HS-27A (cell line): ENCODE results near the gene PTH1R.

Source experiments
- DNase-seq: peaks from one replicate; pipeline ENCODE4 v3.0.0-alpha.2; 2012; ENCODE audit warnings: low read depth, missing footprints

The PTH1R gene

DNA sequence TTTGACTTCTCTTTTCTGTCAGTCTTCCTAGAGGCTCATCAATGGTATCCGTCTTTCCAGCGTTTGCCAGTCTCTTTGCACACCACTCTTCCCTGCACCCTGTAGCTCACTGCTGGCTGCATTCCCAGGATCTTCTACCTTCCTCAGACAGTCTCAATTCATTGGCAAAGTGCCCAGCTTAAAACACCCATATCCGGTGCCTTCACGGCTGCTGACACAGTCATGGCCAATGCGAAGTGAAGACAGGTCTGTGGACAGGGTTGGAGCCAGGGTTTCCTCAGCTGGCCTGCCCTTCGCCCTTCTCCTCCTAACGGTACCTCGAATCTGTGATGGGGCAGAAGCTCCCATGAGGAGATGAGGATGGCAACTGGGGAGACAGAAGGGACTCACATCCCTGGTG lies 36.1 kb downstream of the PTH1R start:
- no peak for DNase-seq

DNA sequence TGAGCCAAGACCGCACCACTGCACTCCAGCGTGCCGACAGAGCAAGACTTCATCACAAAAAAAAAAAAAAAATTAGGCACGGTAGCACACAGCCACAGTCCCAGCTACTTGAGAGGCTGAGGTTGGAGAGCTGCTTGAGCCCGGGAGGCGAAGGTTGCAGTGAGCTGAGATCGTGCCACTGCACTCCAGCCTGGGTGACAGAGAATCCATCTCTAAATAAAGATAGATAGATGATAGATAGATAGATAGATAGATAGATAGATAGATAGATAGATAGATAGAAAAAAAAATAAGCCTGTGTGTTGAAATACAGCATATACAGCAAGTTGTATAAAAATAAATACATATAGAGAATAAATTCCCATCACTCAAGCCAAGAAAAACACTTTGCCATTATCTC lies 37.3 kb downstream of the PTH1R start:
- no peak for DNase-seq

DNA sequence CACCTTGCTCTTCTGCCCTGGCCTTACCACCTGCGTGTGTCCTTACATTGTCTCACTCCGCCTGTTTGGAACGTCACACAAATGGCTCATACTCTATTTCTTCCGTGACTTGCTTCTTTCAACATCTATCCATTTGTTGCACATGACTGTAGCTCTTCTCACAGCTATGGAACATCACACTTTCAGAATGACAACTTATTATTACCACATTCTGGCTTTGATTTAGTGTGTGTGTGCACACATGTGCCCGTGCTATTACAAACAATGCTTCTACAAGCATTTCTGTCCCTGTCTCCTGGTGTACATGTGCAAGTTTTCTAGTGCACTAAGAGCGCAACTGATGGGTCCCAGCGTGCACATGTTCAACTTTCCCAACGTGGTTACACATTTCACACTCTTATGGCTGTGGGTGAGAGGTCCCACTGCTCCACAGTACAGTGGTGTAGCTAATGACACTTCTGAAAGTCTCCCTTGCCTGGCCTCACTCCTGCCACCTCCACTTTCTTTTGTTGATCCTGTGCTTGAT lies 37.8 kb downstream of the PTH1R start:
- DNase-seq = no peak

DNA sequence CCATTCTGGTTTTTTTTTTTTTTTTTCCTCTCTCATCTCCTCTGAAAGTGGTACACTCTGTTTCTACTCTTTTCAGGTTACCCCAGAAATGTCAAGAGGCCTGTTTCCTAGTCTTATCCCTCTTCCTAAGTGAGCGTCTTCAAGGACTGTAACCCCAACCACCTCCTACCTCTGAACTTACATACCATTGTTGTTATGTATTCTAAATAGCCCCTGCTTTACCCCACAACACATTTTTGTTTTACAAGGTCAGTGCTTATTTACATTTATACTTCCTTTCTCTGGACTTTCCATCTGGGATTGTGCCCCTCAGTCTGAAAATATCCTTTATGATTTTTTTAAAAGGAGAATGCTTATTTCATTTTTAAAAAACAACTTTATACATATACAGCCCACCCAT lies 38.8 kb downstream of the PTH1R start:
- no peak for DNase-seq

DNA sequence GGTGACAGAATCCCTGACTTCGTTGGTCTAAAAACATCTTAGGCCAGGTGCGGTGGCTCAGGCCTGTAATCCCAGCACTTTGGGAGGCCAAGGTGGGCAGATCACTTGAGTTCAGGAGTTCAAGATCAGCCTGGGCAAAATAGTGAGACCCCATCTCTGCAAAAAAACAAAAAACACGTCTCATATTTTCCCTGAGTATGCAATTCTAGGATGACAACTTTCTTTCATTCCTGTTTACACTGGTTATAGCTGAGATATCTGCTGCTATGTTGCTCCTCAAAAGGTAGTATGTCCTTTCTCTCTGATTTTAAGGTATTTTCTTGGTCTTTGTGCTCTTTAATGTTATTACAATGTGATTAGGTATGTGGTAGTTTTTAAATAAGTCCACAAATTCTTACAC lies 39.3 kb downstream of the PTH1R start:
- no peak for DNase-seq

DNA sequence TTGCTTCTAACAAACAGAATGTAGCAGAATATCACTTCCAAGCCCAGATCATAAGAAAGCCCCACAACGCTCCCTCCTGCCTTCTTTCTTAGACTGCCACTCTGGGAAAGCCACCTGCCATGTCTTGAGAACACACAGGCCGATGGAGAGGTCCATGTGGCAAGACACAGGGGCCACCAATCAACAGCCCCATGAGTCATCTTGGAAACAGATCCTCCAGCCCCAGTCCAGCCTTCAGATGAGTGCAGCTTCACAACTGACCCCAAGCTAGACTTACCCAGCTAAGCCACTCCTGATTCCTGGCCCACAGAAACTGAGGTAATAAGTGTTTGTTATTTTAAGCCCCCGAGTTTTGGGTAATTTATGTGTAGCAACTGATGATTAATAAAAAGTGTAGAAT lies 39.7 kb downstream of the PTH1R start:
- no peak for DNase-seq

DNA sequence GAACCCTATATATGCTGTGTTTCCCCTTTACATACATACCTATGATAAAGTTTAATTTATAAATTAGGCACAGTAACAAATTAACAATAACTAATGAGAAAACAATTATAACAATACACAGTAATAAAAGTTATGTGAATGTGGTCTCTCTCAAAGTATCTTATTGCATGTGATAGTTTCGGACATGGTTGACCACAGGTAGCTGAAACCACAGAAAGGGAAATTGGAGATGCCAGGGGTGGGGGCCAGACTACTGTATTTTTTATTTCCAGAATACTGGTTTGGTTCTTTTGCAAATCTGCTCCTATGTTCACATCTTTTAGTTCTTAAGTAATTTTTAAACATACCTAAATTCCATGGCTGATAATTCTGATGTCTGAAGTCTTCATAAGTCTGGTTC lies 40.7 kb downstream of the PTH1R start:
- no peak for DNase-seq

DNA sequence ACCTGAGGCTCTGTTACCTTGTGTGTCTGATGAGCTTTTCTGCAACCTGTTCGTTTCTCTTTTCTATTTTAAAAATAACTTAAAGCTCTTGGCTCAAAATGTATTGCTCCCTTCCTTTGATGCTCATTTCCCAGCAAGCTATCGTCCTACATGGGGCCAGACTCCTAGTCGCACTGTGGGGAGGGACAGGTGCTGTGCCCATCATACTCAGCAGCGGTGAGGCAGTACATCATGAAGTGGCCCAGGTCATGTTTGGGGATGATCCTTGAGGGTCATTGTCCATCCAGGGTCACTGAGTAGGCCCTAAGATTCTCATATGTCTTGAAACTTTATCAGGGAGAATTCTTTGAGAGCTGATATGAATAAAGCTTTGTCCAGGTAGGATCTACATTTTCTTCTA lies 41.1 kb downstream of the PTH1R start:
- DNase-seq = no peak

DNA sequence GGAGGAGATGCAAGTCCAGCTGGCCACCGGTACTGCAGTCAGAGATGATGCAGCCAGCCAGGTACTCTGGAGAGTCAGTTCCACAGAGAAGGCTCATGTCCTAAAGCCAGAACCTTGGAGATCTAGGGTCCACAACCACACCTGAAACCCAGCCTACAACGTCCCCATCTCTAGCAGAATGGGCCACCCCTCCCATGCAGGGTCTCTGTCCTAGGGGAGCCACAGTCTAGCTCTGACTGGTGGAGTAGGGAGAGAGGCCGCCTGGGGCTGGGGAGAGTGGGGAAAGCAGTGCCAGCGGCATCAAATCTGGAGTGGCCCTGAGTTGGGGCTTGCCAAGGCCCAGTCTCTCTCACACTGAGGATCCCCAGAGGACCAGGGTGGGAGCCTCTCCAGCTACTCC lies 43.5 kb downstream of the PTH1R start:
- no peak for DNase-seq

DNA sequence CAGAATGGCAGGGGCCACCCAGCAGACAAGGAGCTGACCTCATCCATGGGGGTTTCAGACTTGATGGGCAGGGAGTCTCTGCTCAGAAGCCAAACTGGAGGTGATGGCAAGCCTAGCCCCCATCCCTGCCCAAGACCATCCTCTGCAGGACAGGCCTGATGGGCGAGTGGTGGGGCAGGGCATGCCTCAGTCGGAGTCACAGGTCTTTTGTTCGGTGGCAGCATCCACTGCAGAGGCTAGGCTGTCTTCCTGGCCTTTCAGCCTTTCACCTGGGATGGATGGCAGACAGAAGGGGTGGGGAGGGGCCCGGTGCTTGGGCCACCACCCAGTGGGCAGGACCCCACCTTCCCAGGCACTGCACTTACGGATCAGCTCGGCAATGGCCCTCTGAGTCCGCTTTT lies 44.4 kb downstream of the PTH1R start:
- DNase-seq = no peak

DNA sequence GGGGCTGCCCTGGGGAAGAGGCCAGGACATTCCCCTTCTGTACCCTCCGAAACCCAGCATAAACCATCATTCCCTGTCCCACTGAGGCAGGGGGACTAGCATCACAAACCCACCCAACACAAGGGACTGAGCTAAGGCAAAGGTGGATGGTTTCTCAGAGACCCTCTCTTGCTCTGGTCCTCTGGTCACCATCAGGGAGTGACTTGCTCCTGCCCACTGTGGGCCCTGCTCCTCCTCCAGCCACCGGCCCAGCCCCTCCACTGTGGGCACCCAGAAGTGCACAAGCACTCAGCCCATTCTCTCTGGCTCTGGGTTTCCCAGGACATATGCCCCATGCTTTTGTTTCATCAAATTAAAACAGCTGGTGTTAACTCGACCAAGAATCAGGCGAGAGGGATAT lies 44.9 kb downstream of the PTH1R start:
- DNase-seq = no peak

DNA sequence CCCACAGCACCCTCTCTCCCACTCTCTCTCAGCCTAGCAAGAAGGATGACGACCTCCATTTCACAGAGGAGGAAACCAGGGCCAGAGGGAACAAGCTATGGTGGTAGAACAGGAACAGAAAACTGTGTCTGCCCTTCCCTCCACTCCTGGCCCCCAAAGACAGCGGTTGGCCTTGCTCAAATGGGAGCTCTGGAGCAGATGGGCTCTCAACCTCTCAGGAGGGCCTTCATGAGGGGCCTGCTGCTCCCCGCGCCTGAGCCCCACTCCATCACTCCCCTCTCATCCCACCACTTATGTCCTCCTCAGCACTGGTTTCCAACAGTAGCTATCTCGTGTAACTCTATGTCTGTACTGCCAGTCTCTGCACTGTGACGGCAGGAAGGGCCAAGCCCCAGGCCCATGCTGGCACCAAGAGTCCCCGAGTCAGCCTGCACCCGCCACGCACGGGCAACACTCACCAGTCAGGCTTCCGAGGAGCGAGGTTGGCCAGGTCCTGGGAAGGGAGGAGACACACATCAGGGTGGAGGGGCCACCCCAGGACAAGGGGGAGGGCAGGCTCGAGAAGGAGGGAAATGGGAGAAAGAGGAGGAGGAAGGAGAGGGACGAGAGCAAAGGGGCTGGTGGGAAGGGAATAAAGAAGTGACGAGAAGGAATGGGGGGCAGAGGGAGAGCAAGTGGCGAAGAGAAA lies 45.5 kb downstream of the PTH1R start:
- DNase-seq = no peak

DNA sequence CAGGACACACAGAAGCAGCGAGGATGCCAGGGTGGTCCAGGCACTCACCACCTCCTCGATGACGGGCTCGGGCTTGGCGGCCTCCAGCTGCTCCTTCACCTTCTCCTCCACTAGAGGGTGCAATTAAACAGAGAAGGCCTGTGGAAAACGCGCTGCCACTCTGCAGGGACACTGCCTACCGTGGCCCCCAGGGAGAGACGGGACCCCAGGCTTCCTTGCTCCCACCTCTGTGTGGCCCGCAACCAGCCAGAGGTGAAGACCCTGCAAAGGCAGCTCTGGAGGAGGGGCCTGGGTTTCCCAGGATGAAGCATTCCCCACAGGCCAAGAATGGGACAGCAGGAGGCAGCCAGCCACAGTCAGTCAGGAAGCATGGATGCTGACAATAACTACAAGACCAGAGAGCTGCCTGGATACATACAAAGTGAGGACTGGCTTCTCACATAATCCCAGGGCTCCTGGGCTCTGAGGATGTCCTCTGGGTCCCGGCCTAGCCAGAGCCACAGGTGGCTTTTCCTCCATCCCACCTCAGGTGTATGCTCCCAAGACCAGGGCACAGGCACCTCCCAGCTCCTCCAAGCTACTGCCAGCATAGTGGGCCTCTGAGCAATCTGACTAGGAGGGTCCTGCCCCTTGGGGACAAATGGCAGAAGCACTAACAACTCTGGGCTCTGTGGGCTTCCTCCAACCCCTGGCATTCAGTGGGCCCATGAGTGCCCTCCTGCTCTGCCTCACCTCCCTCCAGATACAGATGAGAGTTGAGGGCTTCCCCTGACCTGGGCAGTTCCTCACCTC lies 46.2 kb downstream of the PTH1R start:
- no peak for DNase-seq

DNA sequence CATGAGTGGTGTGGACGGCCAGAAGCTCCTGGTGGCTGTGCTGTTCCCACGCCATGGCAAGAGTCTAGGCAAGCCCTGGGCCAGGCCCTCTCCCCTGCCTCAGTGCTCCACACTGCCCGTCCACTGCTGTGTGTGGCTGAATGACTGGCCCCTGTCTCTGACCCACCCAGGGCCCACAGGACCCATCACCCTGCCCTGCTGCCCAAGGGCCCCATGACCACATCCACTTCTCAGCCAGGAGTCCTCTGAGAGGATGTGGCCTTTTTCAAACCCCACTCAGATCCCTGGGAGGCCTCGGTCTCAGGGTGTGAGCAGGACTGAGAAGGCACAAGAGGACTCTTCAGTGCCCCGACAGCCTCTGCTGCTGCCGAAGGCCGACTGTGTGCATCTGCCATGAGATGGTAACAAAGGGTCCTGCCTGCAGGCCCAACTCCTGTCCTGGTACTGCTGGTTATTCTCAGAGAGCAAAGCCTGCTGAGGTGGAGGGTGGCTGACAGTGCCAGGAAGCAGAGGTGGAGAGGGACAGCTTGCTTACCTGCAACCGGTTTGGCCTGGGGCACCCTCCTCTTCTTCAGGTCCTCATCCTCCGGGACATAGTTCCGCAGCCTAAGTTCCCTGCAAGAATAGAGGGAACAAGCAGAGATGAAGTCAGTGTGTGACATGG lies 47.5 kb downstream of the PTH1R start:
- DNase-seq = no peak

DNA sequence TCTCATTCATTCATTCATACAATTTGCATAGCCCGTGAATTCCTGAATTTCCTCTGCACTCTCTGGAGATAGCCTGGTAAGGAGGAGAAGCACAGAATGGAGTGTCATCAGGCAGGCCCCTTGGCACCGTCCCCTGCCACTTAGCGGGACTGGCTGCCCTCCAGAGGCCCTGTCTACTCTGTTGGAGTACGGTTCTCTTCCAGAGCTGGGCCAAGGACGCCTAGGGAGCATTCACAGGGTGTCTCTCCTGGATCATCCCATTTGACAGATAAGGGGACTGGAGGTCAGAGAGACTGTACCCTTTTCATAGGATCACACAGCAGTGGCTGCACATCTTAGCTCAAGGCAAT lies 48.0 kb downstream of the PTH1R start:
- DNase-seq = no peak

DNA sequence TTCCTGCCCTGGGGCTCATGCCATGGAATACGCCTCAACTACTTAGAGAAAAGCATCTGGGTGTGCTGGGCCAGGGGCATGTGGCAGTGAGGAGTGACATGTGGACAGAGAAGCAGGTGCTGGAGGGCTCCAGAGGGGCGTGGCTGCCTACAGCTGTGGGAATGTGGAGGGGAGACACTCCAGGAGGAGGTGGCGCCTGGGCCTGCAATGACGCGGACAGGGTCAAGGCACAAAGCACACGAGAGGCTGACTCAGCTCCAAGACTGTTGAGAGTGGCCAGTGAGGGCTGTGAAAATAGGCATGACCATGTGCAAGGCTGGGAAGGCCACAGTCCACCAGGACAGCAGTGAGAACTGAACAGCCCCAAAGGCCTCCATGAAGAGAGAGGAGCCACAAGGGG lies 48.5 kb downstream of the PTH1R start:
- no peak for DNase-seq

DNA sequence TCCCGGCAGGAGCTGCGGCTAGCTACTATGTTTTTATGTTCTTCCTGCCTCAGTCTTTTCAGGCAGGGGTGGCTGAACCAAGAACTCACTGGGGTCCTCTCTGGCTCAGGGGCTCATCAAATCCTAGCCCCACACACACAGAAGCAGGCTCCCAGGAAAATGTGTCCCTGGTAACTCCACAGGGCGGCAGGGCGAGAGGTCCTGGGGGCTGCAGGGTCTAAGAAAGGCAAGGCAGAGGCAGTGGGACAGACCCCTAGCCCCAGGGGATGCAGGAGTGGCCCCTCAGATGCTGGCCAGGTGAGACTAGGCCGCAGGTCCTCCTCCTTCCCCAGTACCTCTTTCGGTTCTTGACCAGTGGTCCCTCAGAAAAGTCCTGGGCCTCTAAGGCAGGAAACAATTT lies 48.9 kb downstream of the PTH1R start:
- DNase-seq = no peak

DNA sequence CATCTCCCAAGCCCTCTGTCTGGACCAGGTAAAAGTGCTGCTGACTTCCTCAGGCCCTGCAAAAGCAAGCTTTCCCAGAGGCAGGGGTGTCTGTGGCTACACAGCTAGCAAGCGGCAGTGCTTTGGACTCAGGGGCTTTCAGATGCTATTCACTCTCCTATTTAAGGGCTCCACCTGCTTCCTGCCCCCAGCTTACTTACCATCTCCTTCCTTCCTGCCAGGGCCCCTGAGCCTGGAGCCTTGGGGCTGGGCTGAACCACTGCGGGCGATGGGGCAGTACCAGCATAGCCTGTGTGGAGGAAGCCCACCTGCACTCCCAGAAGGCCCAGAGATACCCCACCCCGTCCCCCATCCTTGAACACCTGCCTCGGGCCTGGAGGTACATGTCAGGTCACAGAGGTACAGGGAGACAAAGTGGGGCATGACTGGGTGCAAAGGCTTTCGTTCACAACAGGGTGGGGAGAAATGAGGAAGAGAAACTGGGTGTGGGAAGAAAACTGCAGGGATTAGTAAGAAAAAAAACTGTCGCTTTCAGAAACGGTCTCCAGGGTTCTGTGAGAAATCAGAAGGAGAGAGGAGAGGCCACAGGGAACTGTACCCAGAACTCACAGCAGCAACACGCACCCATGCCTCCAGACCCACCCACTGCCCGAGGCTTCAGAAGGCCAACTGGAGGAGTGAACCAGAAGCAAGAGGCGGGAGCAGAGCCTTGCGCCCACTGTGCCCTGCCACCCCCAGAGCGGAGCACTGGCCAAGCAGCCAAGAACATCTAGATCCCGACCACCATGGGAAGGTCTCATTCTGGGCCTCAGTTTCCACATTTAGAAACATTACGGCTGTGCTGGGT lies 49.6 kb downstream of the PTH1R start:
- DNase-seq = no peak

DNA sequence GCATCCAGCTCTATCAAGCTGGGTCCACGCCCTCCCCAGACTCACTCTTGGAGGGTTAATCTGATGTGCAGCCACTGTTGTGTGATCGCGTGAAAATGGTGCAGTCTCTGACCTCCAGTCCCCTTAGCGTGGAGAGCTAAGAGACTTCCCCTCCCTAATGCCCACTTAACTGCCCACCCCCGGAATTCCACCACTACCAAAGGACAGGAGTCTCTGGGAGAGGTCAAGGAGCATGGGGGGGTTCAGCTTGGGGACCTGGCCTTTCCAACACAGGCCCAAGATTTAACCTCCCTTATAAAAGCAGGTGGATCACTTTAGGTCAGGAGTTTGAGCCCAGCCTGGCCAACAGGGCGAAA lies 50.2 kb downstream of the PTH1R start:
- DNase-seq = no peak

DNA sequence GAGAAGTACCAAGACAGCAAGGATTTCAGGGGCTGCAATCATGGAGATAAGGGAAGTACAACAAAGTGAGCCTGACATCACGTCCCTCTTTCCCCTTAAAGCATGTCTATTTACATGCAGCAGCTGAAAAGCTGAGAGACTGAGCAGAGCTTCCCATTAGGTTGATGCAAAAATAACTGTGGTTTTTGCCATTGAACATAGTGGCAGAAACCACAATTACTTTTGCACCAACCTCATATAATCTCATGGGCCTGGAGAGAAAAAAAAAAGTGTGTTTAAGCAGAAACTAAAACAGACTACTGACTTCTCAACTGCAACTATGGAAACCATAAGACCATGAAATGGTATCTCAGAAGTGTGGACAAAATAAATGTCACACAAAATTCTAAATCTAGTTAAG lies 50.8 kb downstream of the PTH1R start:
- DNase-seq = no peak

DNA sequence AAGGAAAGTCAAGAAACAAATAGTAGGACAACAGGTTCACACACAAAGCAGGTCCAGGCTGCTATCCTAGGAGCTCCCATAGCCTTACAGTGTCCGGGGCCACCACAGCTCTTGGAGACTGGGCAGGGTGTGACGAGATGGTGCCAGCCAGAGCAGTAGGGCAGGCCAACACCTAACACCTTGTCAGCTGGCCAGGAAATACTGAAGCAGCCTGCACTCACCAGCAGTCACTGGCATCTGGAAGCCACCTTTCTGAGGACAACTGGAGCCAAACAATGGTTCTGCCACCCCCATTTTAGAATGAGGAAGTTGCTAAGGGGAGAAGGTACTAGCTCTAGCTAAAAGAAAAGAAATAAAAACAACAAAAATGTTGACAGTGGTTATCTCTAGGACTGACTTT lies 51.8 kb downstream of the PTH1R start:
- DNase-seq = no peak

DNA sequence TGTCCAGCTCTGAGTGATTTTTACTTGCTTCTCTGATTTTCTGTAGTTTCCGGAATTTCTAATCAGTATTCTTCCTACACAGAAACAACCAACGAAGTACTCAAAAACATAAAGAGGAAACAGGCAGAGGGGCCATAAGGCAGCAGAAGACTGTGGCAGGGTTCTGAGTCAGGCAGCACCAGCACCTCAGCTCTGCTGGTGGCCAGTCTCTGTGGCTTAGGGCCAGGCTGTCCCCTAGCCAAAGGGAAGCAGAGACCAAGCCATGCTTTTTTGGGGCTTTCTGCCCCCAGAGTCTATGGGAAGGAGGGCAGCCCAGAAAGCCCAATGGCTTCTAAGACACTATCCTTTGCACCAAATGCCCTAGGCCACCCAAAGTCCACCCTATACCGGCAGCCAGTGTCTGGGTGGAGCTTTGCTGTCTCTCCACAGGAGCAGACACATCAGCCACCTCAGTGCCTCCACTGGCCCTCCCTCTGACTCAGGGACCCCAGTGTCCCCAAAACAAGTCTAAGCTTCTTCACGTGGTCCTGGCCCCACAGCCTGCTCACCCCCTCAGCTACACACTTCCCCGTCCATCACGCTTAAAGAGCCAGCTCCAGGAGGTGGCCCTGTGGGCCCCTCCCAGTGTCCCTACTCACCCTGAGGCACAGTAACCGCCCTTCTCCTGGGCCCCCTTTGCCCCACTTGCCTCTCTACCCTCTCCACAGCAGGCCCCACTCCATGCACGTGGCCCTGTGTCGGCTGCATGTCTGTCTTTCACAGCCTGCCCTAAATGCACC lies 52.8 kb downstream of the PTH1R start:
- DNase-seq = no peak
